Femur (tissue), 1 donor: Measurements from ENCODE around the gene HSPA1L.

ENCODE experiments used
- DNase-seq: peaks from one replicate; pipeline ENCODE4 v3.0.0-alpha.2; 2017

The HSPA1L gene

GRCh38 chr6:31762878-31763618 is 52.0 kb downstream of the HSPA1L start:
- no peak for DNase-seq

GRCh38 chr6:31762356-31762755 is 52.7 kb downstream of the HSPA1L start, which contains the start of gene SAPCD1:
SAPCD1 (plus strand) TSS chr6:31762656; CDS start chr6:31763055, 399 bp downstream.
- no peak for DNase-seq

- no peak for DNase-seq
These were observed 53.7 kb downstream of the HSPA1L start for GRCh38 chr6:31761343-31761742.

GRCh38 chr6:31760790-31761189 is 54.3 kb downstream of the HSPA1L start:
- no peak for DNase-seq
